Measurements from ENCODE around the gene CLPX.

- TF ChIP-seq CTCF (IDR thresholded peaks at IDR 0.05) (no peak), EZH2 (IDR thresholded peaks at IDR 0.05) (no peak)
These were observed 30.4 kb upstream of the CLPX start for GRCh38 chr15:65215496-65215895.
